ENCODE data around the gene EPB41L2.

GRCh38 chr6:130996635-130997034 lies 66.4 kb downstream of the EPB41L2 start:
- TF ChIP-seq REST (IDR thresholded peaks at IDR 0.05; ENCODE audit: insufficient read depth in 1 of 2, low read depth in 2 of 2, low read length in 2 of 2) (no peak), POLR2AphosphoS5 (IDR thresholded peaks at IDR 0.05; ENCODE audit: low read depth, low read length) (no peak)
